ENCODE data around the gene UPK2. TPM values are rescaled to one million over a fixed set of nuclear protein-coding genes. Genes with fewer than 3 reads are reported as not detected.
"Not testable (repeated sequence)": the region's sequence is repeated elsewhere in the genome, so short reads cannot be mapped to it uniquely, and the experiment has no call there.

Gene UPK2
- total RNA-seq, 2 experiments from 2014 or later = 0.28 to 0.34 TPM

- DNase-seq (ENCODE audit: low spot score) = peak; percentile 42
- H2AFZ ChIP-seq (ENCODE audit: low read length) = no peak overlapping the region
- H3K9me2 ChIP-seq (ENCODE audit: insufficient read depth, low read length) = no peaks in the 10 kb centered on the region
- no peaks in the 10 kb centered on the region for H3K79me2 ChIP-seq (ENCODE audit: insufficient read depth, low read depth, low read length)
- no peaks in the 10 kb centered on the region for H3K36me3 ChIP-seq (ENCODE audit: insufficient read depth, low read length)
- TF ChIP-seq EZH2phosphoT487 (IDR thresholded peaks at IDR 0.05; ENCODE audit: borderline replicate concordance, low read depth, low read length) = no peak
- no peak for TF ChIP-seq CTCF (conservative IDR thresholded peaks at IDR 0.05; ENCODE audit: low read length)
- H3K4me2 ChIP-seq (ENCODE audit: low read length) = no peak overlapping the region
- H3K9me3 ChIP-seq (ENCODE audit: low read length) = no peaks in the 10 kb centered on the region
- ChIA-PET CTCF (ENCODE audit: unreplicated experiment) (no interaction called here), POLR2A (no interaction called here)
- H3K4me1 ChIP-seq (ENCODE audit: insufficient read depth, low read length, poor library complexity, severe bottlenecking) = no peaks in the 10 kb centered on the region
- BruUV-seq (replicated peaks) = no TSS peak
- intact Hi-C loops (cut with micrococcal nuclease; ENCODE audit: unreplicated experiment) = no loop called here
- H3K4me3 ChIP-seq (ENCODE audit: low read depth, low read length, poor library complexity, severe bottlenecking) = no peak overlapping the region
- no peaks in the 10 kb centered on the region for H4K20me1 ChIP-seq (ENCODE audit: insufficient read depth, low read length)
- no peak overlapping the region for H3K27ac ChIP-seq (ENCODE audit: low read depth, low read length, poor library complexity, severe bottlenecking)
These were observed 2.8 kb upstream of the UPK2 start for GRCh38 chr11:118953265-118953664.

GRCh38 chr11:118953976-118954375 lies 2.1 kb upstream of the UPK2 start:
- H2AFZ ChIP-seq (ENCODE audit: low read length); H3K27ac ChIP-seq (ENCODE audit: low read depth, low read length, poor library complexity, severe bottlenecking); H3K9me3 ChIP-seq (ENCODE audit: low read length); H3K4me1 ChIP-seq (ENCODE audit: insufficient read depth, low read length, poor library complexity, severe bottlenecking); CTCF ChIA-PET (ENCODE audit: unreplicated experiment); H3K36me3 ChIP-seq (ENCODE audit: insufficient read depth, low read length); H3K9me2 ChIP-seq (ENCODE audit: insufficient read depth, low read length); H3K4me3 ChIP-seq (ENCODE audit: low read depth, low read length, poor library complexity, severe bottlenecking); H3K4me2 ChIP-seq (ENCODE audit: low read length); DNase-seq (ENCODE audit: low spot score); H3K79me2 ChIP-seq (ENCODE audit: insufficient read depth, low read depth, low read length); BruUV-seq (replicated peaks); H4K20me1 ChIP-seq (ENCODE audit: insufficient read depth, low read length); intact Hi-C loops (cut with micrococcal nuclease; ENCODE audit: unreplicated experiment): not testable (repeated sequence)
- POLR2A ChIA-PET = interaction anchor here (0.5 kb wide), 1 partner anchor 180 kb away, joined by 3 read pairs; no protein-coding TSS in a partner anchor

- POLR2A ChIA-PET = interaction anchor here (0.6 to 1.0 kb wide), 2 partner anchors 13 to 169 kb away, joined by 3 to 5 read pairs; no protein-coding TSS in a partner anchor
- BruUV-seq (replicated peaks) = no TSS peak
These were observed 860 bp downstream of the UPK2 start for GRCh38 chr11:118956847-118957469.

More at GRCh38 chr11:118956847-118957469, 860 bp downstream of the UPK2 start:
- intact Hi-C loops (cut with micrococcal nuclease; ENCODE audit: unreplicated experiment) = loop anchor here (1.0 kb wide), 4 partner anchors 27 to 298 kb away; no protein-coding TSS in a partner anchor
- no peaks in the 10 kb centered on the region for H4K20me1 ChIP-seq (ENCODE audit: insufficient read depth, low read length)
- H3K9me2 ChIP-seq (ENCODE audit: insufficient read depth, low read length) = no peaks in the 10 kb centered on the region
- no peaks in the 10 kb centered on the region for H3K36me3 ChIP-seq (ENCODE audit: insufficient read depth, low read length)
- TF ChIP-seq EZH2phosphoT487 (IDR thresholded peaks at IDR 0.05; ENCODE audit: borderline replicate concordance, low read depth, low read length) (no peak), CTCF (conservative IDR thresholded peaks at IDR 0.05; ENCODE audit: low read length) (peak; percentile 38; the same call in 1 of the 2 replicates)
- DNase-seq (ENCODE audit: low spot score) = no peak
- H3K79me2 ChIP-seq (ENCODE audit: insufficient read depth, low read depth, low read length) = no peaks in the 10 kb centered on the region
- no peak overlapping the region for H3K27ac ChIP-seq (ENCODE audit: low read depth, low read length, poor library complexity, severe bottlenecking)
- H2AFZ ChIP-seq (ENCODE audit: low read length) = no peak overlapping the region
- CTCF ChIA-PET (ENCODE audit: unreplicated experiment) = interaction anchor here (1.0 kb wide), 1 partner anchor 43 kb away, joined by 4 read pairs; no protein-coding TSS in a partner anchor
- H3K4me3 ChIP-seq (ENCODE audit: low read depth, low read length, poor library complexity, severe bottlenecking) = no peak overlapping the region
- no peaks in the 10 kb centered on the region for H3K4me1 ChIP-seq (ENCODE audit: insufficient read depth, low read length, poor library complexity, severe bottlenecking)
- H3K9me3 ChIP-seq (ENCODE audit: low read length) = no peaks in the 10 kb centered on the region
- H3K4me2 ChIP-seq (ENCODE audit: low read length) = no peak overlapping the region

All from OCI-LY7 (cell line).